Measurements from ENCODE around the gene RLF. TPM values are rescaled to one million over a fixed set of nuclear protein-coding genes. Genes with fewer than 3 reads are reported as not detected.

The RLF gene
- total and polyA plus RNA-seq, 10 of the 15 experiments (the other 5 are each of a cell fraction or from before 2014, with no cell fraction given), result 2.0 to 19.8 (median 8.7) TPM

- TF ChIP-seq, protein P1, sequence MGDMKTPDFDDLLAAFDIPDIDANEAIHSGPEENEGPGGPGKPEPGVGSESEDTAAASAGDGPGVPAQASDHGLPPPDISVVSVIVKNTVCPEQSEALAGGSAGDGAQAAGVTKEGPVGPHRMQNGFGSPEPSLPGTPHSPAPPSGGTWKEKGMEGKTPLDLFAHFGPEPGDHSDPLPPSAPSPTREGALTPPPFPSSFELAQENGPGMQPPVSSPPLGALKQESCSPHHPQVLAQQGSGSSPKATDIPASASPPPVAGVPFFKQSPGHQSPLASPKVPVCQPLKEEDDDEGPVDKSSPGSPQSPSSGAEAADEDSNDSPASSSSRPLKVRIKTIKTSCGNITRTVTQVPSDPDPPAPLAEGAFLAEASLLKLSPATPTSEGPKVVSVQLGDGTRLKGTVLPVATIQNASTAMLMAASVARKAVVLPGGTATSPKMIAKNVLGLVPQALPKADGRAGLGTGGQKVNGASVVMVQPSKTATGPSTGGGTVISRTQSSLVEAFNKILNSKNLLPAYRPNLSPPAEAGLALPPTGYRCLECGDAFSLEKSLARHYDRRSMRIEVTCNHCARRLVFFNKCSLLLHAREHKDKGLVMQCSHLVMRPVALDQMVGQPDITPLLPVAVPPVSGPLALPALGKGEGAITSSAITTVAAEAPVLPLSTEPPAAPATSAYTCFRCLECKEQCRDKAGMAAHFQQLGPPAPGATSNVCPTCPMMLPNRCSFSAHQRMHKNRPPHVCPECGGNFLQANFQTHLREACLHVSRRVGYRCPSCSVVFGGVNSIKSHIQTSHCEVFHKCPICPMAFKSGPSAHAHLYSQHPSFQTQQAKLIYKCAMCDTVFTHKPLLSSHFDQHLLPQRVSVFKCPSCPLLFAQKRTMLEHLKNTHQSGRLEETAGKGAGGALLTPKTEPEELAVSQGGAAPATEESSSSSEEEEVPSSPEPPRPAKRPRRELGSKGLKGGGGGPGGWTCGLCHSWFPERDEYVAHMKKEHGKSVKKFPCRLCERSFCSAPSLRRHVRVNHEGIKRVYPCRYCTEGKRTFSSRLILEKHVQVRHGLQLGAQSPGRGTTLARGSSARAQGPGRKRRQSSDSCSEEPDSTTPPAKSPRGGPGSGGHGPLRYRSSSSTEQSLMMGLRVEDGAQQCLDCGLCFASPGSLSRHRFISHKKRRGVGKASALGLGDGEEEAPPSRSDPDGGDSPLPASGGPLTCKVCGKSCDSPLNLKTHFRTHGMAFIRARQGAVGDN (IDR thresholded peaks at IDR 0.05), result peak; percentile 72
- TF ChIP-seq JUND (IDR thresholded peaks at IDR 0.05; ENCODE audit: low read depth, low read length) (0 out of 2 replicates have a peak, but pooled peaks have one; percentile 27), ZBTB33 (IDR thresholded peaks at IDR 0.05) (no peak), RB1 (IDR thresholded peaks at IDR 0.05; ENCODE audit: borderline replicate concordance) (0 out of 2 replicates have a peak, but pooled peaks have one; percentile 25), FOS (IDR thresholded peaks at IDR 0.05; ENCODE audit: borderline replicate concordance, extremely low read depth, insufficient read length) (no peak), EGR1 (IDR thresholded peaks at IDR 0.05; ENCODE audit: borderline replicate concordance in 1 of 2, low read depth in 2 of 2, low read length in 2 of 2) (peak; percentile 71 to 99), ELK1 (IDR thresholded peaks at IDR 0.05; ENCODE audit: low read depth, low read length) (no peak), ZBTB4 (CRISPR knock-in tag; IDR thresholded peaks at IDR 0.05) (no peak), PBX3 (IDR thresholded peaks at IDR 0.05; ENCODE audit: insufficient replicate concordance, low read depth, low read length) (no peak)
- TF ChIP-seq, protein P2, sequence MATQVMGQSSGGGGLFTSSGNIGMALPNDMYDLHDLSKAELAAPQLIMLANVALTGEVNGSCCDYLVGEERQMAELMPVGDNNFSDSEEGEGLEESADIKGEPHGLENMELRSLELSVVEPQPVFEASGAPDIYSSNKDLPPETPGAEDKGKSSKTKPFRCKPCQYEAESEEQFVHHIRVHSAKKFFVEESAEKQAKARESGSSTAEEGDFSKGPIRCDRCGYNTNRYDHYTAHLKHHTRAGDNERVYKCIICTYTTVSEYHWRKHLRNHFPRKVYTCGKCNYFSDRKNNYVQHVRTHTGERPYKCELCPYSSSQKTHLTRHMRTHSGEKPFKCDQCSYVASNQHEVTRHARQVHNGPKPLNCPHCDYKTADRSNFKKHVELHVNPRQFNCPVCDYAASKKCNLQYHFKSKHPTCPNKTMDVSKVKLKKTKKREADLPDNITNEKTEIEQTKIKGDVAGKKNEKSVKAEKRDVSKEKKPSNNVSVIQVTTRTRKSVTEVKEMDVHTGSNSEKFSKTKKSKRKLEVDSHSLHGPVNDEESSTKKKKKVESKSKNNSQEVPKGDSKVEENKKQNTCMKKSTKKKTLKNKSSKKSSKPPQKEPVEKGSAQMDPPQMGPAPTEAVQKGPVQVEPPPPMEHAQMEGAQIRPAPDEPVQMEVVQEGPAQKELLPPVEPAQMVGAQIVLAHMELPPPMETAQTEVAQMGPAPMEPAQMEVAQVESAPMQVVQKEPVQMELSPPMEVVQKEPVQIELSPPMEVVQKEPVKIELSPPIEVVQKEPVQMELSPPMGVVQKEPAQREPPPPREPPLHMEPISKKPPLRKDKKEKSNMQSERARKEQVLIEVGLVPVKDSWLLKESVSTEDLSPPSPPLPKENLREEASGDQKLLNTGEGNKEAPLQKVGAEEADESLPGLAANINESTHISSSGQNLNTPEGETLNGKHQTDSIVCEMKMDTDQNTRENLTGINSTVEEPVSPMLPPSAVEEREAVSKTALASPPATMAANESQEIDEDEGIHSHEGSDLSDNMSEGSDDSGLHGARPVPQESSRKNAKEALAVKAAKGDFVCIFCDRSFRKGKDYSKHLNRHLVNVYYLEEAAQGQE (IDR thresholded peaks at IDR 0.05; ENCODE audit: low read depth, low read length), result no peak
Measured at GRCh38 chr1:40161125-40161887, at the start of gene RLF (continued).

Data from GM12878 (cell line).